Ascending aorta (tissue), 2 donors: ENCODE results near the gene PRKCB. TPM values are rescaled to one million over a fixed set of nuclear protein-coding genes. Genes with fewer than 3 reads are reported as not detected.
"Not testable (repeated sequence)": the region's sequence is repeated elsewhere in the genome, so short reads cannot be mapped to it uniquely, and the experiment has no call there.

Source experiments
- DNase-seq, 2 donors: peaks; one replicate each; pipeline ENCODE4 v3.0.0-alpha.2; 2019; ENCODE audit warnings: low spot score in 2 of 2
- H3K27ac ChIP-seq, 2 donors: fragments of 200-600 bp; sonication (generic); one replicate each; pipeline ENCODE4 v1.5.1; 2016 to 2017; ENCODE audit warnings: mild to moderate bottlenecking in 1 of 2
- H3K27me3 ChIP-seq: fragments of 200-600 bp; sonication (generic); one replicate; pipeline ENCODE4 v1.5.1; 2017
- H3K36me3 ChIP-seq, 2 donors: fragments of 200-600 bp; sonication (generic); one replicate each; pipeline ENCODE4 v1.5.1; 2016
- H3K4me1 ChIP-seq, 2 donors: fragments of 200-600 bp; sonication (generic); one replicate each; pipeline ENCODE4 v1.5.1; 2016 to 2017; ENCODE audit warnings: mild to moderate bottlenecking in 1 of 2
- H3K4me3 ChIP-seq, 2 donors: fragments of 200-600 bp; sonication (generic); one replicate each; pipeline ENCODE4 v1.5.1; 2016 to 2017; ENCODE audit warnings: mild to moderate bottlenecking in 1 of 2
- H3K9me3 ChIP-seq, 2 donors: fragments of 200-600 bp; sonication (generic); one replicate each; pipeline ENCODE4 v1.5.1; 2016
- intact Hi-C: fragments of 100-400 bp; cut with DNase I; formaldehyde crosslinking; loops from one replicate; pipeline ENCODE4 v1.15.1; 2023
- total RNA-seq: library from RNA; depleted of rRNA; stranded (reverse); fragments of >200 nt; gene quantifications from one replicate; pipeline ENCODE4 v1.1.0, GENCODE V29; 2016
- TF ChIP-seq, protein P1 (sequence below), 3 experiments: fragments of 200-600 bp in 2 of 3; fragments of 450-650 bp in 1 of 3; sonication (generic) in 2 of 3; IDR thresholded peaks; one replicate each; pipeline ENCODE4 v1.5.1; 2016 to 2019; ENCODE audit warnings: antibody characterized with exemption in 3 of 3, mild to moderate bottlenecking in 1 of 3, moderate library complexity in 1 of 3

Gene PRKCB
- total RNA-seq, 1 donor from 2014 or later: 1.2 TPM

DNA sequence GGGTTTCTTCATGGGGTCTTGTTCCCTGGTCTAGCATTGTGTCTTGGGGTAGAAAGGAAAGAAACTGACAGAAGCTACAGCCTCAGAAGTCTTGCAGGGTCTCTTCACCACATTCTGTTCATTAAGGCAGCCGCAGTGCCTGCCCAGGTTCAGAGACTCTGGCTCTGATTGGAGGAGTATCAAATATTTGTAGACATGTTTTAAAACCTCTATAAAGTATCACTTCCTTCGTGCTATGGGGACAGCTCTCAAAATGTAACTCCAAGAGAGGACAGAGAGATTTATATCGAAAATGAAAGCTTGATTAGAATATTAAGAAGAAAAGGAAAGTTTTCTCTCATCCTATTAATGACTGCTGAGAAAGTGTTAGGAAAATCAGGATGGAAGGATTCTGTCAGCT, 313.3 kb downstream of the PRKCB start:
- Histone ChIP-seq H3K4me1 (no peaks in the 10 kb centered on the region), H3K36me3 (no peaks in the 10 kb centered on the region), H3K27ac (no peak overlapping the region), H3K9me3 (no peaks in the 10 kb centered on the region), H3K27me3 (no peaks in the 10 kb centered on the region), H3K4me3 (no peak overlapping the region)
- intact Hi-C loops: no loop called here
- TF ChIP-seq, protein P1, sequence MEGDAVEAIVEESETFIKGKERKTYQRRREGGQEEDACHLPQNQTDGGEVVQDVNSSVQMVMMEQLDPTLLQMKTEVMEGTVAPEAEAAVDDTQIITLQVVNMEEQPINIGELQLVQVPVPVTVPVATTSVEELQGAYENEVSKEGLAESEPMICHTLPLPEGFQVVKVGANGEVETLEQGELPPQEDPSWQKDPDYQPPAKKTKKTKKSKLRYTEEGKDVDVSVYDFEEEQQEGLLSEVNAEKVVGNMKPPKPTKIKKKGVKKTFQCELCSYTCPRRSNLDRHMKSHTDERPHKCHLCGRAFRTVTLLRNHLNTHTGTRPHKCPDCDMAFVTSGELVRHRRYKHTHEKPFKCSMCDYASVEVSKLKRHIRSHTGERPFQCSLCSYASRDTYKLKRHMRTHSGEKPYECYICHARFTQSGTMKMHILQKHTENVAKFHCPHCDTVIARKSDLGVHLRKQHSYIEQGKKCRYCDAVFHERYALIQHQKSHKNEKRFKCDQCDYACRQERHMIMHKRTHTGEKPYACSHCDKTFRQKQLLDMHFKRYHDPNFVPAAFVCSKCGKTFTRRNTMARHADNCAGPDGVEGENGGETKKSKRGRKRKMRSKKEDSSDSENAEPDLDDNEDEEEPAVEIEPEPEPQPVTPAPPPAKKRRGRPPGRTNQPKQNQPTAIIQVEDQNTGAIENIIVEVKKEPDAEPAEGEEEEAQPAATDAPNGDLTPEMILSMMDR (IDR thresholded peaks at IDR 0.05): no peak
- DNase-seq: no peak

DNA sequence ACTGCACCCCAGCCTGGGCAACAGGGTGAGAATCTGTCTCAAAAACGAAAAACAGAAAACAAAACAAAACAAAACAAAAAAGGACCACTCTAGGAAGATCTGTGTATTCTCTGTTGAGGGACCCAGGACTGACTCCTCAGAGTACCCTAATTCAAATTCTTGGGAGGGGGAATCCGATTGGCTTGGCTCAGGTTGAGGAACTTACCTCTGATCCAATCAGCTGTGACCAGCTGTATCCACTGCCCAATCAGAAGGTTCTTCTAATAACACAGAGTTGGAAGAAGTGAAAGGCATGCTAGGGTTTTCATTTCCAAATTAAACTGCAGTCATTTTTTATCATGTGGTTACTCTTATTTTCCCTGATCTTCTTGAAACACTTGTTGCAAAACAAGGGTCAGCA, 314.5 kb downstream of the PRKCB start:
- H3K4me3 ChIP-seq: no peak overlapping the region
- no peaks in the 10 kb centered on the region for H3K36me3 ChIP-seq
- no peaks in the 10 kb centered on the region for H3K27me3 ChIP-seq
- H3K27ac ChIP-seq: no peak overlapping the region
- no peaks in the 10 kb centered on the region for H3K4me1 ChIP-seq
- TF ChIP-seq, protein P1 (IDR thresholded peaks at IDR 0.05): no peak
- DNase-seq: no peak
- intact Hi-C loops: no loop called here
- no peaks in the 10 kb centered on the region for H3K9me3 ChIP-seq

DNA sequence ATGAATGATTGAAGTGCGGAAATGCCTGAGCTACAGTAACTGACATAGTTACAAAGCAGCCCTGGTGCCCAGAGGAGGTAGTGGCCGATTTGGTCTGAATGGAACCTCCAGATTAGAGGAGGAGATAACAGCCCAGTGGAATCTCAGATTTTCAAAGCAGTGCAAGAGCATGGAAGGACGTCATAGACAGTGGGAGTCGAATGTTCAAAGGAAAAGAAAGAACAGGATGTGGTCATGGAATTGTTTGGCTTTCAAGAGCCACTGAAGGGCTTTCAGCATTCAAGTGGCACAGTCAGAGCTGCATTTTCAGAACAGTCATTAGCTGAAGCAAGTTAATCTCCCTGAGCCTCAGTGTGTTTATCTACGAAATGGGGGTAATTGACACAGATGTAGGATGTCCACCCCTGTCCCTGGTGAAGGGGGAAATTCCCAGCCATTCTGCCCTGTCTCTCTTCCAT, 315.7 kb downstream of the PRKCB start:
- Histone ChIP-seq H3K4me3 (no peak overlapping the region), H3K27me3 (no peaks in the 10 kb centered on the region), H3K27ac (no peak overlapping the region), H3K4me1 (no peaks in the 10 kb centered on the region), H3K36me3 (no peaks in the 10 kb centered on the region), H3K9me3 (no peaks in the 10 kb centered on the region)
- DNase-seq: no peak
- intact Hi-C loops: no loop called here
- TF ChIP-seq, protein P1 (IDR thresholded peaks at IDR 0.05): no peak

DNA sequence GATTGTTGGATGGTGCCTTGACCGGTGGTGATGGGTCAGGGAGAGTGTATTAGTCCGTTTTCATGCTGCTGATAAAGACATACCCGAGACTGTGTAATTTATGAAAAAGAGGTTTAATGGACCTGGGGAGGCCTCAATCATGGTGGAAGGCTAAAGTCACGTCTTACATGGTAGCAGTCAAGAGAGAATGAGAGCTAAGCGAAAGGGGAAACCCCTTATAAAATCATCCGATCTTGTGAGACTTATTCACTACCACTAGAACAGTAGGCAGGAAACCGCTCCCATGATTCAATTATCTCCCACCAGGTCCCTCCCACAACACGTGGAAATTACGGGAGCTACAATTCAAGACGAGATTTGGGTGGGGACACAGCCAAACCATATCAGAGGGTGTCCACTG, 316.3 kb downstream of the PRKCB start:
- H3K36me3 ChIP-seq, H3K27me3 ChIP-seq, H3K9me3 ChIP-seq, H3K4me1 ChIP-seq, H3K4me3 ChIP-seq, intact Hi-C loops, DNase-seq, H3K27ac ChIP-seq: not testable (repeated sequence)

DNA sequence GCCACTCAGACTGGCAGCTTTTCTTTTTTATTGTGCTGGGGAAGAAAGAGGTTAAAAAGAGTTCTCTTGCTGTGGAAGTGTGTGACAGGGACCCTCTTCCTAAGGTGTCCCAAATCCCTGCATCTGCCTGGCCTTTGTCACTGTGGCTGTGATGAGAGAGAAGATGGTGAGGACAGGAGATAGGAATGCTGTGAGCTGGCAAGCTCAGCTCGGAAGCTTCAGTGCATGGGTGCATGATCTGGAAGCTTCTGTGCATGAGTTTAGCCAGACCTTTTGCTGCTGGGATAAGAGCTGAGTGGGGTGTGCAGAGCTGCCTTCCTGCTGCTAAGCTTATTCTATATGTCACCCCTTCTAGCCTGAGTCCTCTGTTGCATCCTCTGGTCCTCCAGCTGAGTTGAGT, 317.0 kb downstream of the PRKCB start:
- no peaks in the 10 kb centered on the region for H3K36me3 ChIP-seq
- TF ChIP-seq, protein P1 (IDR thresholded peaks at IDR 0.05): no peak
- H3K27ac ChIP-seq: no peak overlapping the region
- H3K4me1 ChIP-seq: no peaks in the 10 kb centered on the region
- H3K4me3 ChIP-seq: no peak overlapping the region
- DNase-seq: no peak
- intact Hi-C loops: no loop called here
- H3K27me3 ChIP-seq: no peaks in the 10 kb centered on the region
- no peaks in the 10 kb centered on the region for H3K9me3 ChIP-seq

DNA sequence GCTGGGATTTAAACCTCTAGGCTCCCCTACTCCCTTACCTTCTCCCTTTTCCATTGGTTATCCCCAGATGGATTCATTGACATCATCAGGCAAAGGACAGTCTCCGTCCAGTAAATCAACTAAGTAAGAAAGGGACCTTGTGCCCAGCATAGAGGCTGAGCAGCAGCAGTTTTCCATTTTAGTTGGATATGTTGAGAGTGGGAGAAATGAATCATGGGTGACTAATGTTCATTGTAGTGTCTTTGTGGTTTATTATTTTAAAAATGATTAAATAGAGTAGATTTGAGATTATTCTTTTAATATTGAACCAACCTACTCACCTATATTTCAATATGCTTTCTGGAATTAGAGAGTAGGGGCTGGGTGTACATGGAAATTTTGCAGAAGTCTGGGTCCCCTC, 321.0 kb downstream of the PRKCB start:
- Histone ChIP-seq H3K4me1 (no peaks in the 10 kb centered on the region), H3K36me3 (no peaks in the 10 kb centered on the region), H3K4me3 (no peak overlapping the region), H3K9me3 (no peaks in the 10 kb centered on the region), H3K27ac (no peak overlapping the region), H3K27me3 (no peaks in the 10 kb centered on the region)
- intact Hi-C loops: no loop called here
- DNase-seq: no peak
- TF ChIP-seq, protein P1 (IDR thresholded peaks at IDR 0.05): no peak
